Keratinocyte (primary cell): ENCODE measurements around the gene GRK5. TPM values are rescaled to one million over a fixed set of nuclear protein-coding genes. Genes with fewer than 3 reads are reported as not detected.
"Not testable (repeated sequence)": the region's sequence is repeated elsewhere in the genome, so short reads cannot be mapped to it uniquely, and the experiment has no call there.

Source experiments
- DNase-seq: peaks from one replicate; pipeline ENCODE4 v3.0.0-alpha.2; 2011; ENCODE audit warnings: low read depth, missing footprints, low spot score
- FAIRE-seq: peaks from 2 replicates; lab custom pipeline; 2011; peaks lifted over from hg19 to GRCh38; lab: Jason Lieb, UNC
- H2AFZ ChIP-seq: 2 replicates; pipeline ENCODE4 v1.6.0; 2012; ENCODE audit warnings: low read length, control low read depth, inconsistent platforms; ENCODE audit not compliant: control insufficient read depth
- H3K27ac ChIP-seq: 2 replicates; pipeline ENCODE4 v1.5.1; 2011; ENCODE audit warnings: low read length; ENCODE audit not compliant: control insufficient read depth, insufficient read depth
- H3K27me3 ChIP-seq: 3 replicates; pipeline ENCODE4 v1.6.0; 2011; ENCODE audit warnings: low read length; ENCODE audit not compliant: control insufficient read depth, insufficient read depth; ENCODE audit errors: extremely low read depth
- H3K36me3 ChIP-seq, 2 experiments: 2 replicates in 1 of 2; 3 replicates in 1 of 2; pipeline ENCODE4 v1.5.1; 2011; ENCODE audit warnings: low read length in 2 of 2, mild to moderate bottlenecking in 1 of 2; ENCODE audit not compliant: control insufficient read depth in 2 of 2, insufficient read depth in 2 of 2; ENCODE audit errors: extremely low read depth in 1 of 2
- H3K4me1 ChIP-seq: 3 replicates; pipeline ENCODE4 v1.5.1; 2011; ENCODE audit warnings: low read length; ENCODE audit not compliant: control insufficient read depth, insufficient read depth; ENCODE audit errors: extremely low read depth
- H3K4me2 ChIP-seq: 3 replicates; pipeline ENCODE4 v1.6.0; 2011; ENCODE audit warnings: low read depth, low read length; ENCODE audit not compliant: control insufficient read depth, insufficient read depth; ENCODE audit errors: extremely low read depth
- H3K4me3 ChIP-seq, 3 experiments: fragments of 200-600 bp in 1 of 3; sonication (generic) in 1 of 3; 2 replicates in 2 of 3; 3 replicates in 1 of 3; pipeline ENCODE4 v1.5.1; 2011 to 2016; ENCODE audit warnings: low read length in 3 of 3, mild to moderate bottlenecking in 3 of 3, control low read depth in 2 of 3, inconsistent platforms in 1 of 3, low read depth in 1 of 3, mixed read lengths in 1 of 3, mixed run types in 1 of 3, moderate library complexity in 1 of 3; ENCODE audit not compliant: control insufficient read depth in 2 of 3, insufficient read depth in 2 of 3; ENCODE audit errors: extremely low read depth in 1 of 3
- H3K79me2 ChIP-seq: 2 replicates; pipeline ENCODE4 v1.6.0; 2012; ENCODE audit warnings: low read length; ENCODE audit not compliant: control insufficient read depth, insufficient read depth
- H3K9ac ChIP-seq: 3 replicates; pipeline ENCODE4 v1.6.0; 2011; ENCODE audit warnings: low read length; ENCODE audit not compliant: control insufficient read depth, insufficient read depth; ENCODE audit errors: extremely low read depth
- H3K9me1 ChIP-seq: 3 replicates; pipeline ENCODE4 v1.6.0; 2011; ENCODE audit warnings: low read length; ENCODE audit not compliant: control insufficient read depth, insufficient read depth; ENCODE audit errors: extremely low read depth
- H3K9me3 ChIP-seq: 2 replicates; pipeline ENCODE4 v1.5.1; 2012; ENCODE audit warnings: low read depth, low read length; ENCODE audit not compliant: control insufficient read depth
- H4K20me1 ChIP-seq: 3 replicates; pipeline ENCODE4 v1.6.0; 2011; ENCODE audit warnings: low read length; ENCODE audit not compliant: control insufficient read depth, insufficient read depth; ENCODE audit errors: extremely low read depth
- CTCF ChIP-seq, 3 experiments: IDR thresholded peaks in 1 of 3; conservative IDR thresholded peaks in 1 of 3; optimal IDR thresholded peaks in 1 of 3; 2 replicates in 2 of 3; 3 replicates in 1 of 3; pipeline versions ENCODE3 to v1.5.1; 2011; ENCODE audit warnings: low read length in 3 of 3, mild to moderate bottlenecking in 3 of 3, moderate library complexity in 2 of 3, control low read depth in 1 of 3, inconsistent platforms in 1 of 3; ENCODE audit not compliant: insufficient read depth in 2 of 3; ENCODE audit errors: extremely low read depth in 1 of 3
- EZH2 ChIP-seq: IDR thresholded peaks from one replicate; pipeline ENCODE4 v1.6.1; 2012; ENCODE audit warnings: inconsistent platforms, mild to moderate bottlenecking, low read length, moderate library complexity
- dilution Hi-C: fragments of 300-500 bp; cut with MboI; formaldehyde crosslinking; loops from one replicate; pipeline ENCODE4 v1.7.0; 2020; ENCODE audit warnings: low sequenced_read_pairs; ENCODE audit not compliant: extremely low pct_ligation_motif_present
- polyA plus RNA-seq, 5 experiments: library from polyadenylated mRNA; depleted of rRNA in 3 of 5; stranded (reverse) in 3 of 5; stranded (forward) in 1 of 5; unstranded in 1 of 5; fragments of >200 nt; gene quantifications; 1 replicate in 1 of 5; 2 replicates in 3 of 5; 3 replicates in 1 of 5; pipeline versions ENCODE4 v1.2.1 to v1.2.3, GENCODE V29; 2011 to 2012; ENCODE audit warnings: missing spikeins in 2 of 5, low read depth in 1 of 5, low replicate concordance in 1 of 5

GRK5 gene
- polyA plus RNA-seq, 1 donor (not counting 4 experiments of a cell fraction or from before 2014, with no cell fraction given), result 7.6 TPM

- Histone ChIP-seq H3K9me1 (no peaks in the 10 kb centered on the region), H3K27ac (no peak overlapping the region), H3K79me2 (no peaks in the 10 kb centered on the region), H3K4me1 (peaks cover 8% of the 10 kb centered on the region), H3K4me2 (no peak overlapping the region), H3K36me3 (peaks cover 2 to 8% of the 10 kb centered on the region in 2 experiments), H4K20me1 (no peaks in the 10 kb centered on the region), H3K27me3 (no peaks in the 10 kb centered on the region), H3K9me3 (no peaks in the 10 kb centered on the region), H3K9ac (no peak overlapping the region), H2AFZ (no peak overlapping the region), H3K4me3 (no peak overlapping the region)
- DNase-seq (no peak), FAIRE-seq (peak; percentile 9)
- TF ChIP-seq CTCF (optimal IDR thresholded peaks at IDR 0.05 in 1 of 3, IDR thresholded peaks at IDR 0.05 in 1 of 3, conservative IDR thresholded peaks at IDR 0.05 in 1 of 3; ENCODE audit: extremely low read depth in 1 of 3, insufficient read depth in 2 of 3, low read length in 3 of 3), result no peak
- TF ChIP-seq EZH2, result no peak
- dilution Hi-C loops, result no loop called here
These were observed 224.4 kb downstream of the GRK5 start for GRCh38 chr10:119431773-119432135.

GRCh38 chr10:119434942-119435341 is 227.6 kb downstream of the GRK5 start:
- H2AFZ ChIP-seq, result not testable (repeated sequence)

GRCh38 chr10:119438717-119439116 is 231.3 kb downstream of the GRK5 start:
- FAIRE-seq, result no peak
- dilution Hi-C loops, result no loop called here
- no peak overlapping the region for H2AFZ ChIP-seq

More at GRCh38 chr10:119434942-119435341, 227.6 kb downstream of the GRK5 start:
- dilution Hi-C loops, H3K27ac ChIP-seq, H3K4me1 ChIP-seq, H4K20me1 ChIP-seq, H3K9ac ChIP-seq, H3K9me3 ChIP-seq, H3K36me3 ChIP-seq, H3K9me1 ChIP-seq, DNase-seq, H3K79me2 ChIP-seq, FAIRE-seq, H3K4me2 ChIP-seq, H3K27me3 ChIP-seq, H3K4me3 ChIP-seq: not testable (repeated sequence)

More at GRCh38 chr10:119438717-119439116, 231.3 kb downstream of the GRK5 start:
- H3K4me1 ChIP-seq, result no peaks in the 10 kb centered on the region
- H3K27me3 ChIP-seq, result no peaks in the 10 kb centered on the region
- no peaks in the 10 kb centered on the region for H3K9me3 ChIP-seq
- no peaks in the 10 kb centered on the region for H4K20me1 ChIP-seq
- H3K9me1 ChIP-seq, result no peaks in the 10 kb centered on the region
- H3K27ac ChIP-seq, result no peak overlapping the region
- TF ChIP-seq EZH2 (no peak), CTCF (optimal IDR thresholded peaks at IDR 0.05 in 1 of 3, IDR thresholded peaks at IDR 0.05 in 1 of 3, conservative IDR thresholded peaks at IDR 0.05 in 1 of 3; ENCODE audit: extremely low read depth in 1 of 3, insufficient read depth in 2 of 3, low read length in 3 of 3) (no peak)
- H3K36me3 ChIP-seq, result no peaks in the 10 kb centered on the region
- DNase-seq, result no peak
- H3K4me3 ChIP-seq, result no peak overlapping the region
- H3K4me2 ChIP-seq, result no peak overlapping the region
- no peaks in the 10 kb centered on the region for H3K79me2 ChIP-seq
- H3K9ac ChIP-seq, result no peak overlapping the region
